GM13976 (cell line): Measurements from ENCODE around the gene MED6.

Experiments
- DNase-seq: peaks from one replicate; pipeline ENCODE4 v3.0.0; 2012; ENCODE audit warnings: low spot score
- in situ Hi-C: fragments of 300-500 bp; cut with MboI; formaldehyde crosslinking; loops from one replicate; pipeline ENCODE4 v1.12.0; 2022; ENCODE audit warnings: low sequenced_read_pairs, mixed read lengths, inconsistent platforms; ENCODE audit not compliant: unreplicated experiment
- TF ChIP-seq, protein P1 (sequence below): IDR thresholded peaks from 2 replicates; pipeline ENCODE4 v1.5.1; 2012; ENCODE audit warnings: borderline replicate concordance, mild to moderate bottlenecking; ENCODE audit not compliant: insufficient read depth; ENCODE audit errors: extremely low read depth, missing control alignments, control extremely low read depth

Gene MED6

DNA sequence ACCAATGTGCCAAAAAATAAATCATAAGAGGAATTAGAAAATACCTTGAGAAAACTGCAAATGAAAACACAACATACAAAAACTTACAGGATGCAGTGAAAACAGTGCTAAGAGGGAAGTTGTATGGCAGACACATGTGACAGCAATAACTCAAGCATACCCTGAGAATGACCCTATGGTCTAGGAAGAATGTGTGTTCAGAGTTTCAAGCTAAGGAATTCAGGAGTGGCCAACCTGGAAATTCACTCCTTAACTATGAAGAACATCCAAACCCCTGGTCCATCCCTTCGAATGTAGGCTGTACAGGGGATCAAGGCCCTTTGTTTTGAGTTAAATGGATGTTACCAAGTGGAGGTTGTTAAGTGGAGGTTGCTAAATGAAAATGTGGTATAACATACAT is 24.5 kb upstream of the MED6 start:
- TF ChIP-seq, protein P1, sequence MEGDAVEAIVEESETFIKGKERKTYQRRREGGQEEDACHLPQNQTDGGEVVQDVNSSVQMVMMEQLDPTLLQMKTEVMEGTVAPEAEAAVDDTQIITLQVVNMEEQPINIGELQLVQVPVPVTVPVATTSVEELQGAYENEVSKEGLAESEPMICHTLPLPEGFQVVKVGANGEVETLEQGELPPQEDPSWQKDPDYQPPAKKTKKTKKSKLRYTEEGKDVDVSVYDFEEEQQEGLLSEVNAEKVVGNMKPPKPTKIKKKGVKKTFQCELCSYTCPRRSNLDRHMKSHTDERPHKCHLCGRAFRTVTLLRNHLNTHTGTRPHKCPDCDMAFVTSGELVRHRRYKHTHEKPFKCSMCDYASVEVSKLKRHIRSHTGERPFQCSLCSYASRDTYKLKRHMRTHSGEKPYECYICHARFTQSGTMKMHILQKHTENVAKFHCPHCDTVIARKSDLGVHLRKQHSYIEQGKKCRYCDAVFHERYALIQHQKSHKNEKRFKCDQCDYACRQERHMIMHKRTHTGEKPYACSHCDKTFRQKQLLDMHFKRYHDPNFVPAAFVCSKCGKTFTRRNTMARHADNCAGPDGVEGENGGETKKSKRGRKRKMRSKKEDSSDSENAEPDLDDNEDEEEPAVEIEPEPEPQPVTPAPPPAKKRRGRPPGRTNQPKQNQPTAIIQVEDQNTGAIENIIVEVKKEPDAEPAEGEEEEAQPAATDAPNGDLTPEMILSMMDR, result no peak
- no peak for DNase-seq
- in situ Hi-C loops, result loop anchor here (10.0 kb wide), 2 partner anchors 190 to 350 kb away; no protein-coding TSS in a partner anchor

DNA sequence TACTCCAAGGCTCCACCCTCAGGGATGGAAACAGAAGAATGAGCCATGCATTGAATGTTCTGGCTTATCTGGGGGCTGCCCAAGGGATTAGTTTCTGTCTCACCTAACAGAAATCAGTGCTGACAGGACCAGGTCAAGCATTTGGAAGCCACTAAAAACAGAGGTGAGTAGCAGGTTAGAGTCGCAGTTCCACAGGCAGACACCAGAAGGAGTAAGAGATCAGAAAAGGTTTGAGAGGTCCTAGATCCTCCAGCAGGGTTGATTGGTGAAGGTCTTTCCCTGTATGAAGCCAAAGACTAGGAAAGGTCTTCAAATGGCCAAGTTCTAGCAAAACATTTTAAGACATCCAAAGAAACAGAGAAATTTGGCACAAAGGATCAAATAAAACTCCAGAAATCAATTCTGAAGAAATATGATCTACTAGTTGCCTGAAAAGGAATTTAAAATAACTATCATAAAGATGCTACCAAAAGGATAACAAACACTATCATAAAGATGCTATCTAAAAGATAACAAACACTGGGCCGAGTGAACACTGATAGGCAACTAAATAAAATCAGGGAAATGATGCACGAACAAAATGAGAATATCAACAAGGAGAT is 21.8 kb upstream of the MED6 start:
- peak; percentile 52 for DNase-seq
- TF ChIP-seq, protein P1, result peak; percentile 68
- in situ Hi-C loops, result loop anchor here (10.0 kb wide), 2 partner anchors 193 to 353 kb away; no protein-coding TSS in a partner anchor

DNA sequence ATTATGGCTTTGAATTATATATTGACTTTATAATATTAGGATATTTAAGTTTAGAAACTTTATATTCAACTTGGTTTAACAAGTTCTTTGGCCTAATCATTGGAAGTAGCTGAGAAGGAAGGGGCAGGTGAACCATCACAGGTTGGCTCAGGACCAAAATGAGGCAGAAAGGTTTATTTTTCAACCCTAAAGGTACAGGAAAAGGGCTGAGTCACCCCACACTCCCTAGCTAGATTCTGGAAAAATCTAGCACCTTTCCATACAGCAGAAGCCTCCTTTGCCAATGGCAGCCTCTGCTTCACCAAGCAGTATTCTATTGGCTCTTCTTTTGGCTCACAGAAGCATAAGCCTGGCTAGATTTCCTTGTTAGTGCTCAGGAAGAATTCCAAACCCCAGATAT is 19.3 kb upstream of the MED6 start:
- DNase-seq, result no peak
- in situ Hi-C loops, result loop anchor here (10.0 kb wide), 2 partner anchors 195 to 355 kb away; no protein-coding TSS in a partner anchor
- TF ChIP-seq, protein P1, result no peak

DNA sequence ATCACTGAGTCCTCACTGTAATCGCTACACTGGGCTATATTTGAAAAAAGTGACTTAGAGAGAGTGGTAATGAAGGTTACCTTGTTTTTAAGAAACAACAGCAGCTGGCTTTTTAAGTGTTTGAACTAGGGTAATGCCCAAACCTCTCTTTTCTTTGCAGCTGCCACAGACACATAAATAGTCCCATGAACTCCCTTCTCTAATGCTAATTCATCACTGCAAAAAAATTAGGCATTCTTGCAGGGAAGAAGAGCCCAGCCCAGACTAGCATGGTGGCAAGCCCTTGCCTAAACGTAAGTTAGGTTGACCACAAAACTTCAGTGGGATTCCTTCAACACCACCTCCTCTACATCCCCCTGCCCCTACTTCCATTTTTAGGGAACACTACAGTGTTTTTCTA is 17.9 kb upstream of the MED6 start:
- TF ChIP-seq, protein P1, result no peak
- DNase-seq, result no peak
- in situ Hi-C loops, result no loop called here

DNA sequence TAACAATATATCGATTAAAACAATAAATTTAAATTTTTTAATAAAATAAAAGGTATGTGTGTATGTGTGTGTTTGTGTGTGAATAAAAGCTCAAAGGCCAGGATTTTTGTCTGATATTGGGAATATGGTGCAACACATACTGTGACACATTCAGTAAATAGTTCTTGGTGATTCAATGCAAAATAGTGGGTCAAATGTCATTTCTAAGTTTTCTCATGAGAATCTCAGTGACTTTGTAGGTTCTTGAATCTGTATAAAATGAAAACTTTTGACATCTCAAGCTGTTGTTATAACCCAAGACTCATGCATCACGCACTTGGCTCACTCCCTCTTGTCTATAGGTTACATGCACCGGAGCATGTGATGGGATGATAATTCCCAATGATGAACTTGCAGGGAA is 16.2 kb upstream of the MED6 start:
- TF ChIP-seq, protein P1, result no peak
- in situ Hi-C loops, result no loop called here
- no peak for DNase-seq

DNA sequence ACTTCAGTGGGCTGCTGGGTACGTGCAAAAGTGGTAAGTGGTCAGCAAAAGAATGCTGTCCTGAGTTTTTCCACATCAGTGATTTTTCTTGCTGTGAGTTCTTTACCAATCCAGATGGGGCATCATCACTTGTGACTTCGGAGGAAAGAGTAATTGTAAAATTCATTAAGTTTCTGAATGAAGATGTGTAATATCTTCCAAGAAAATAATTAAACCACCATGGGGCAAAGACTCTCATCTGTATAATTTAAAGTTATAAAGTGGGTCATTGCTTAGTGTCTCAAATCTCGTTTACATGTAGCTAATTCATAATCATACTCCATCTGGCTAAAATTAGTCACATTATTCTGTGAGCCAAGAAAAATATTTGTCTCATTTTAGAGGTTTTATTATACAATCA is 10.8 kb upstream of the MED6 start:
- DNase-seq, result no peak
- in situ Hi-C loops, result no loop called here
- TF ChIP-seq, protein P1, result no peak
